Measurements from ENCODE around the gene NTMT1.

The NTMT1 gene

DNA sequence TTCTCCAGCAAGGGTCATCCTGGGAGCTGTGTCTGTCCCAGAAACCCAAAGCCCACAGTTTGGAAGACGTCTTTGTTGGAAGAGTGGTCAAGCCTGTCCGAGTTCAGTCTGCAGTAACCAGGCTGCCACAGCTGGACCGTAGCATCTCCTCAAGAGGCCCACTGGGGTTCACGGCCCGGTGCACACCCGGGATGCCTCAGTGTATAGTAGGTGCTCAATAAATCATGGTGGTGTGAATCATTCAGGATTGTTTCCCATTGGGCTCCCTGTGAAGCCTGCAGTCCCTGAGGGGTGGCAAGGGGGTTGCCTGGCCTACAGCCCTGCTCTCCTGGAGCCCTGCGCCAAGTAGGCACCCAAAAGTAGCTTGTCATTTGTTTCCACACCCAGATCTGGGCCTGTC lies 29.2 kb downstream of the NTMT1 start:
- TF ChIP-seq GATA3 (IDR thresholded peaks at IDR 0.05; ENCODE audit: low read depth, low read length): no peak
- no peak for TF ChIP-seq GATA2 (IDR thresholded peaks at IDR 0.05; ENCODE audit: low read depth, low read length)

GRCh38 chr9:129655696-129656095 lies 29.7 kb downstream of the NTMT1 start:
- TF ChIP-seq GATA3 (IDR thresholded peaks at IDR 0.05; ENCODE audit: low read depth, low read length): no peak
- TF ChIP-seq GATA2 (IDR thresholded peaks at IDR 0.05; ENCODE audit: low read depth, low read length): no peak

- no peak for TF ChIP-seq GATA2 (IDR thresholded peaks at IDR 0.05; ENCODE audit: low read depth, low read length)
- no peak for TF ChIP-seq GATA3 (IDR thresholded peaks at IDR 0.05; ENCODE audit: low read depth, low read length)
Observed at GRCh38 chr9:129656795-129657390, 30.9 kb downstream of the NTMT1 start.

GRCh38 chr9:129661029-129661428 lies 35.1 kb downstream of the NTMT1 start:
- no peak for TF ChIP-seq GATA2 (IDR thresholded peaks at IDR 0.05; ENCODE audit: low read depth, low read length)

DNA sequence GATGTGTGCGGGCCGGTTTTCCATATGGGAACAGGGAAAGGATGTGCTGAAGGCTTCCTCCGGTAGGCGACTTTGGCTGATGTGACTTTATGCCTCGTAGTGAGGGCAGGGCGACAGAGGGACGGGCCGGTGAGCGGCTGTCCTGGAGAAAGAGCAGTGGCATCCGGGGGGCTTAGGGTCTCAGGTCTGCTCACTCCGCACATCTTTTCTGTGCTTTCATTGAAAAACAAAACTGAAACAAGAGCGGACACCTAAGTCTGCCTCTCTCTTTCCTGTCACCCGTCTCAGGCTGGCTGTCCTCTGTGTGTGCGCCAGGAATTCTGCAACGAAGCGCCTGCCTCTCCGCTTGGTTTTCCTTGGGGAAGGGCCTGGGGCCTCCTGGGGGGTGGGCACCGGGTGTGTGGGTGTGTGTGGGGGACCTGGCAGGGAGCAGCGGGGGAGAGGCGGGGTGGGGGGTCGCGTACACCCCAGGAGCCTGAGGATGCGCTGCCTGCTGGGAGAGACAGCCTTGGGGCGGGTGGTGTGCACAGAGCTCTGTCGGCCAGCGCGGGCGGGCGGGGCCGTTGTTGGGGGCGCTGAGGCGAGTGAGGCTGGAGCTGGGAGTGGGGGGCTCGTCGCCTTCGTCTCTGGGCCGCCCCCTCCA lies 38.9 kb downstream of the NTMT1 start:
- no peak for TF ChIP-seq GATA2 (IDR thresholded peaks at IDR 0.05; ENCODE audit: low read depth, low read length)
- TF ChIP-seq GATA3 (IDR thresholded peaks at IDR 0.05; ENCODE audit: low read depth, low read length): no peak

- no peak for TF ChIP-seq GATA2 (IDR thresholded peaks at IDR 0.05; ENCODE audit: low read depth, low read length)
- no peak for TF ChIP-seq GATA3 (IDR thresholded peaks at IDR 0.05; ENCODE audit: low read depth, low read length)
Observed at GRCh38 chr9:129665389-129665775, 39.4 kb downstream of the NTMT1 start, which contains the start of gene PRRX2. Gene PRRX2, plus strand, starts transcription at chr9:129665647. Its CDS starts 221 bp downstream, at chr9:129665868.

- TF ChIP-seq GATA2 (IDR thresholded peaks at IDR 0.05; ENCODE audit: low read depth, low read length): no peak
Observed at GRCh38 chr9:129665814-129666520, 40.0 kb downstream of the NTMT1 start.

DNA sequence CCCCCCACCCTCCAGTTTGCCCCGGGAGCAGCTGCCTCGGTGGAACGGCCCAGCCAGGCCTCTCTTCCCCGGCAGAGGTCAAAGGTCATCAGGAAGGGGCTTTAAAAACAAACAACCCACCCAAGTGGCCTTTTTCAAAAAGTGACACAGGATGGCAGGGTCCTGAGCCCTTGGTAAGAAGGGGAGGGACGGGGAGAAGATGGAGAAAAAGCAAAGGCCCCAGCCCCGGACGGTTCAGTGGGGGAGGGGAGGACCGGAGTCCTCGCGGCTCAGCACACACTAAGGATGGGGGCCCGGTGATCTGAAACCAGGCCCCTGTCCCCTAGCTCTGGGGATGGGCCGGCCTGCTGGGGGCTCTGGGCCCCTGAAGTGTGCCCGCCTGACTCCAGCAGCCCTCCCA lies 40.6 kb downstream of the NTMT1 start:
- no peak for TF ChIP-seq GATA2 (IDR thresholded peaks at IDR 0.05; ENCODE audit: low read depth, low read length)
- TF ChIP-seq GATA3 (IDR thresholded peaks at IDR 0.05; ENCODE audit: low read depth, low read length): no peak

GRCh38 chr9:129667378-129667777 lies 41.4 kb downstream of the NTMT1 start:
- TF ChIP-seq GATA2 (IDR thresholded peaks at IDR 0.05; ENCODE audit: low read depth, low read length): no peak
- TF ChIP-seq GATA3 (IDR thresholded peaks at IDR 0.05; ENCODE audit: low read depth, low read length): no peak

DNA sequence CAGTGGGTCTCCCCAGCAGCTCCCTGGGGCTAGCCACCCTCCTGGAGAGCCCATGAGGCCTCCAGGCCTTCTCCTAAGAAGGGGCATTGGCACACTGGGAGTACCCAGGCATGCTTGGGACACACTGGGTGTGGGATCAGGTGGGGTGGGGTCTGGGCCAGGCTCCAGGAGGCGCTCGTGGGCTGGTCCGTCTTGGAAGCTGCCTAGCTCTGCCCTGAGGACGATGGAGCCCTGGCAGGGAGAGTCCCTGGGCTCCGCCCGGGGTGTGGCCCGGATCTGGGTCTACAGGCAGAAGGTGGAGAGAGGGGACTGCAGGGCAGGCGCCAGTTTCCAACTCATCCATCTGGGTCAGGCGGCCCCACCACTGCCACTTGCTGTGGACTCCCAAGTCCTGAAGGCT lies 41.9 kb downstream of the NTMT1 start:
- TF ChIP-seq GATA3 (IDR thresholded peaks at IDR 0.05; ENCODE audit: low read depth, low read length) (no peak), GATA2 (IDR thresholded peaks at IDR 0.05; ENCODE audit: low read depth, low read length) (no peak)

GRCh38 chr9:129669141-129669718 lies 43.3 kb downstream of the NTMT1 start:
- no peak for TF ChIP-seq GATA2 (IDR thresholded peaks at IDR 0.05; ENCODE audit: low read depth, low read length)
- TF ChIP-seq GATA3 (IDR thresholded peaks at IDR 0.05; ENCODE audit: low read depth, low read length): no peak

GRCh38 chr9:129669946-129670345 lies 44.0 kb downstream of the NTMT1 start:
- TF ChIP-seq GATA3 (IDR thresholded peaks at IDR 0.05; ENCODE audit: low read depth, low read length): no peak
- TF ChIP-seq GATA2 (IDR thresholded peaks at IDR 0.05; ENCODE audit: low read depth, low read length): no peak

DNA sequence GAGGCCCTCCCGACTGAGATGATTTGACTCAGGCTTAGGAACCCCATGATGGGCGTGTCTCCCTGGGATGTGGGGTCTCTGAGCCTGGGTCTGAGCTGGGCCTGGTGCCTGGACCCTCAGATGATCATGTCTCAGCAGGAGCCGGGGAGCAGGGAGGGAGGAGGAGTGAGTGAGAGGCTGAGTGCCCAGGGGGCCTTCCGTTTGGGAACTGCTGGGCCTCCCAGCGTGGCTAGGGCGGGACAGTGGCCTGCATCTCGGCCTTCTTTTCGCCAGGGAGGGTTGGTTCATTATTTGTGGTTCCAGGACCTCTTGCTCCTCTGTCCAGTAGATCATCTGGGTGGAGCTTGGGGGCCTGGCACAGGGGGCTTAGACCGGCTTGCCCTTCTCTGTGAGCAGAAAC lies 45.1 kb downstream of the NTMT1 start:
- no peak for TF ChIP-seq GATA3 (IDR thresholded peaks at IDR 0.05; ENCODE audit: low read depth, low read length)
- no peak for TF ChIP-seq GATA2 (IDR thresholded peaks at IDR 0.05; ENCODE audit: low read depth, low read length)

- TF ChIP-seq GATA3 (IDR thresholded peaks at IDR 0.05; ENCODE audit: low read depth, low read length): no peak
- TF ChIP-seq GATA2 (IDR thresholded peaks at IDR 0.05; ENCODE audit: low read depth, low read length): no peak
Observed at GRCh38 chr9:129671519-129671918, 45.6 kb downstream of the NTMT1 start.

DNA sequence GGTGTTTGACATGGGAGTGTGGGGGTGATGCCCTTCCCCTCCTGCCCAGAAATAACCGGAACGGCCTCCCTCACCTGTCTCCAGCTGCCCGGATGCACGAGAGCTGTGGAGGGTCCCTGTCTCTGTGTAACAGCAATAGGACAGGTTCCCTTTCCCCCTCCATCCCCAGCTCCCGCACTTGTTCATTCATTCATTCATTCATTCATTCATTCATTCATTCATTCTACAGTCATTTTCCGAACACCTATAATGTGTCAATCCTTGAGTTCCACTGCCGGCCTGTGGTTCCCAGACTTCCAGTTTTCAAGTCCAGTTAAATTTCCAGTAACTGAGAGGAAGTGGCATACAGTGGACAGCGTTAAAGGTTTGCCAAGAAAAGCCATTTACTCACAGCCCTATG lies 46.7 kb downstream of the NTMT1 start:
- TF ChIP-seq GATA3 (IDR thresholded peaks at IDR 0.05; ENCODE audit: low read depth, low read length) (no peak), GATA2 (IDR thresholded peaks at IDR 0.05; ENCODE audit: low read depth, low read length) (no peak)

Measured in SH-SY5Y (cell line).